GM12874 (cell line): Measurements from ENCODE around the gene CNTF.

ENCODE experiments used
- CTCF ChIP-seq: IDR thresholded peaks from 2 replicates; pipeline ENCODE4 v1.5.1; 2011; ENCODE audit warnings: low read depth, mild to moderate bottlenecking, control low read depth, low read length, moderate library complexity; ENCODE audit not compliant: insufficient read depth

The CNTF gene

GRCh38 chr11:58609723-58610122 lies 12.7 kb upstream of the CNTF start:
- no peak for TF ChIP-seq CTCF

- TF ChIP-seq CTCF, result no peak
Observed at GRCh38 chr11:58613228-58613627, 9.2 kb upstream of the CNTF start.

- TF ChIP-seq CTCF, result no peak
Observed at GRCh38 chr11:58615559-58615958, 6.9 kb upstream of the CNTF start.

DNA sequence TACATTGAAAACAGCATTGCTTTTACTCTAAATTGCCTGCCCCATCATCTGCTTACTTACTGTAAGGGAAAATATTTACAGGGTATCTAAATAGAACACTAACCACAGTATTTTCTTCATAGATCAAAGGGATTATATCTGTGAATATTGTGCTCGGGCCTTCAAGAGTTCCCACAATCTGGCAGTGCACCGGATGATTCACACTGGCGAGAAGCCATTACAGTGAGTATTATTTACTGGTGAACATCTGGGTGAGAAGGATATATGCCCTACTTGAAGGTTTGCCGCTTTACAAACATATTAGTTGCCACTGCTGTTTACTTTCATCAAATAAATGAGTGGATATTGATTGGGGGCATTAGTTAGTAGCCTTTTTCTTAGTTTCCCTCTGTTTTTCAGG lies 5.9 kb upstream of the CNTF start:
- no peak for TF ChIP-seq CTCF

DNA sequence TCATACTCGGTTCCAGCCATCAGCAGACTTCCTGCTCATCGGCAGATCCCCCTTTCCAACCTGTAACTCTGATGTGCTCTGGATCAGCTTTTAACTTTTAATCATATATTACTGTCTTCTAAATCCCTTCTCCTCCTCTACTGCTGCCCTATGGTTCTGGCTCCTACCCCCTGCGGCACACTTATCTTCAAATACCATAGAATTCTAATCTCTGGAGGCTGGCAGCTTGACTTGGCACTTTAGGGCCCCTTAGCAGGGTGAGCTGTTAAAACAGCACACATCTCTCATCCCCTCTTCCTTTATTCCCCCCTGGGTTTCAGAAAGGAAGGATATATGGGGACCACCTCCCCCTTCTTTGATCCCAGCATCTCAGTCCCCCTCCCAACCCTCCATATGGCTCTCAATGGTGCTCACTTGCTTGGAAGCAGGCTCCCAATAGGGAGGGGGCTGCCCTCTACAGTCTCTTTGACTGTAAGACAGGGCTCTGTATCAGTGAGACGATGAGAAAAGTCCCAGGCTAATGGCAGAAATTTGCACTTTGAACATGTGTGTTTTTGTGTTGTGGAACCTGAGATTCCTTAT lies 4.4 kb upstream of the CNTF start:
- peak; percentile 21; the same call in 1 of the 2 replicates for TF ChIP-seq CTCF

GRCh38 chr11:58621586-58622262 lies 741 bp upstream of the CNTF start:
- TF ChIP-seq CTCF, result no peak

DNA sequence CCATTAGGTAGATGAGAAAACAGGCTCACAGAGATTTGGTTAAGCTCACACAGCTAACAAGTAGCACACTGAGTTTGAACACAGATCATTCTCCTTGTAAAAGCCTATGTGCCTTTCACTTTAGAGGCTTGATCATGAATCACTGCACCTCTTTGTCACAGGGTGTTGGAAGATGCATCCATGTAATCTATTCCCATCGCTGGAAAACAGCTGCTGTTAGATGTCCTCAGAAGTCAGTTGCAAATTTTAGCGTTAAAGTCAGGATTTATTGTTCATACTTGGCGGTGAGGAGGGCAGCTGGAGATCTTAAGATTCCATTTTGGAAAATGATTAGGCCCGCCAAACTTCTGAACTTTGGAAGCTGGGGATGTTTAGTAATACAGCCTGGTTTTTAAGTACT lies 2.6 kb downstream of the CNTF start:
- no peak for TF ChIP-seq CTCF
